ENCODE results near the gene ADGRV1.
"Not testable (repeated sequence)": the region's sequence is repeated elsewhere in the genome, so short reads cannot be mapped to it uniquely, and the experiment has no call there.

The ADGRV1 gene

GRCh38 chr5:90586469-90586868 is 27.9 kb downstream of the ADGRV1 start:
- in situ Hi-C loops (cut with MboI; ENCODE audit: low sequenced_read_pairs), result no loop called here

GRCh38 chr5:90590170-90590569 is 31.6 kb downstream of the ADGRV1 start:
- in situ Hi-C loops (cut with MboI; ENCODE audit: low sequenced_read_pairs), result no loop called here

GRCh38 chr5:90593083-90593482 is 34.5 kb downstream of the ADGRV1 start:
- in situ Hi-C loops (cut with MboI; ENCODE audit: low sequenced_read_pairs), result not testable (repeated sequence)

- in situ Hi-C loops (cut with MboI; ENCODE audit: low sequenced_read_pairs), result not testable (repeated sequence)
Observed at GRCh38 chr5:90595766-90596165, 37.2 kb downstream of the ADGRV1 start.

GRCh38 chr5:90598293-90598692 is 39.7 kb downstream of the ADGRV1 start:
- in situ Hi-C loops (cut with MboI; ENCODE audit: low sequenced_read_pairs), result no loop called here

GRCh38 chr5:90600307-90600706 is 41.7 kb downstream of the ADGRV1 start:
- in situ Hi-C loops (cut with MboI; ENCODE audit: low sequenced_read_pairs), result not testable (repeated sequence)

GRCh38 chr5:90601468-90601867 is 42.9 kb downstream of the ADGRV1 start:
- in situ Hi-C loops (cut with MboI; ENCODE audit: low sequenced_read_pairs), result no loop called here

- in situ Hi-C loops (cut with MboI; ENCODE audit: low sequenced_read_pairs), result no loop called here
Observed at GRCh38 chr5:90602681-90603080, 44.1 kb downstream of the ADGRV1 start.

GRCh38 chr5:90606539-90606938 is 47.9 kb downstream of the ADGRV1 start:
- in situ Hi-C loops (cut with MboI; ENCODE audit: low sequenced_read_pairs), result no loop called here

- in situ Hi-C loops (cut with MboI; ENCODE audit: low sequenced_read_pairs), result no loop called here
Observed at GRCh38 chr5:90612919-90613318, 54.3 kb downstream of the ADGRV1 start.

GRCh38 chr5:90613459-90613858 is 54.9 kb downstream of the ADGRV1 start:
- in situ Hi-C loops (cut with MboI; ENCODE audit: low sequenced_read_pairs), result no loop called here

- in situ Hi-C loops (cut with MboI; ENCODE audit: low sequenced_read_pairs), result no loop called here
Observed at GRCh38 chr5:90613918-90614504, 55.4 kb downstream of the ADGRV1 start.

- in situ Hi-C loops (cut with MboI; ENCODE audit: low sequenced_read_pairs), result no loop called here
Observed at GRCh38 chr5:90615355-90615754, 56.8 kb downstream of the ADGRV1 start.

GRCh38 chr5:90618071-90618470 is 59.5 kb downstream of the ADGRV1 start:
- in situ Hi-C loops (cut with MboI; ENCODE audit: low sequenced_read_pairs), result no loop called here

GRCh38 chr5:90619762-90620161 is 61.2 kb downstream of the ADGRV1 start:
- in situ Hi-C loops (cut with MboI; ENCODE audit: low sequenced_read_pairs), result not testable (repeated sequence)

GRCh38 chr5:90621848-90622247 is 63.3 kb downstream of the ADGRV1 start:
- in situ Hi-C loops (cut with MboI; ENCODE audit: low sequenced_read_pairs), result no loop called here

- in situ Hi-C loops (cut with MboI; ENCODE audit: low sequenced_read_pairs), result no loop called here
Observed at GRCh38 chr5:90626493-90626892, 67.9 kb downstream of the ADGRV1 start.

- in situ Hi-C loops (cut with MboI; ENCODE audit: low sequenced_read_pairs), result no loop called here
Observed at GRCh38 chr5:90628492-90628891, 69.9 kb downstream of the ADGRV1 start.

- in situ Hi-C loops (cut with MboI; ENCODE audit: low sequenced_read_pairs), result no loop called here
Observed at GRCh38 chr5:90632791-90633190, 74.2 kb downstream of the ADGRV1 start.

GRCh38 chr5:90636948-90637347 is 78.4 kb downstream of the ADGRV1 start:
- in situ Hi-C loops (cut with MboI; ENCODE audit: low sequenced_read_pairs), result no loop called here

GRCh38 chr5:90637731-90638130 is 79.1 kb downstream of the ADGRV1 start:
- in situ Hi-C loops (cut with MboI; ENCODE audit: low sequenced_read_pairs), result no loop called here

- in situ Hi-C loops (cut with MboI; ENCODE audit: low sequenced_read_pairs), result no loop called here
Observed at GRCh38 chr5:90638878-90639277, 80.3 kb downstream of the ADGRV1 start.

GRCh38 chr5:90640484-90641059 is 82.0 kb downstream of the ADGRV1 start:
- in situ Hi-C loops (cut with MboI; ENCODE audit: low sequenced_read_pairs), result no loop called here

Data from hTERT RPE-1 (cell line).